HG03439 (cell line): ENCODE measurements around the gene GLT1D1.

Experiments
- ATAC-seq: cut with Tn5 transposase; IDR thresholded peaks from one replicate; pipeline ENCODE4 v1.9.1; 2021; ENCODE audit warnings: mild to moderate bottlenecking, moderate library complexity; ENCODE audit not compliant: unreplicated experiment

The GLT1D1 gene

GRCh38 chr12:128852026-128852698 is 1.1 kb upstream of the GLT1D1 start:
- no peak for ATAC-seq

GRCh38 chr12:128853600-128854197 is 421 bp downstream of the GLT1D1 start:
- no peak for ATAC-seq

GRCh38 chr12:128856035-128856790 is 2.9 kb downstream of the GLT1D1 start:
- no peak for ATAC-seq

- no peak for ATAC-seq
Measured at GRCh38 chr12:128856791-128857078, 3.5 kb downstream of the GLT1D1 start.

- ATAC-seq = no peak
Measured at GRCh38 chr12:128857133-128857763, 4.0 kb downstream of the GLT1D1 start.

- no peak for ATAC-seq
Measured at GRCh38 chr12:128859311-128859710, 6.0 kb downstream of the GLT1D1 start.

GRCh38 chr12:128861226-128862016 is 8.1 kb downstream of the GLT1D1 start:
- no peak for ATAC-seq

GRCh38 chr12:128863957-128864356 is 10.7 kb downstream of the GLT1D1 start:
- ATAC-seq = no peak

- no peak for ATAC-seq
Measured at GRCh38 chr12:128864516-128865186, 11.4 kb downstream of the GLT1D1 start.

GRCh38 chr12:128867466-128867865 is 14.2 kb downstream of the GLT1D1 start:
- ATAC-seq = no peak

GRCh38 chr12:128871516-128871892 is 18.2 kb downstream of the GLT1D1 start:
- no peak for ATAC-seq

- no peak for ATAC-seq
Measured at GRCh38 chr12:128872303-128872702, 19.0 kb downstream of the GLT1D1 start.

GRCh38 chr12:128876559-128876958 is 23.3 kb downstream of the GLT1D1 start:
- ATAC-seq = no peak

GRCh38 chr12:128879898-128880764 is 26.9 kb downstream of the GLT1D1 start:
- no peak for ATAC-seq

GRCh38 chr12:128891856-128892255 is 38.6 kb downstream of the GLT1D1 start:
- no peak for ATAC-seq

GRCh38 chr12:128903236-128903635 is 50.0 kb downstream of the GLT1D1 start:
- no peak for ATAC-seq

- ATAC-seq = no peak
Measured at GRCh38 chr12:128905003-128905544, 51.8 kb downstream of the GLT1D1 start.

- ATAC-seq = no peak
Measured at GRCh38 chr12:128906485-128907137, 53.3 kb downstream of the GLT1D1 start.

GRCh38 chr12:128908254-128908653 is 55.0 kb downstream of the GLT1D1 start:
- no peak for ATAC-seq
